ENCODE measurements around the gene HTRA1. TPM values are rescaled to one million over a fixed set of nuclear protein-coding genes. Genes with fewer than 3 reads are reported as not detected.

HTRA1 gene
- total and polyA plus RNA-seq, 2 of the 4 experiments (the other 2 are of a cell fraction) = 28.5 to 108 TPM

GRCh38 chr10:122507616-122508015, 46.3 kb downstream of the HTRA1 start:
- Histone ChIP-seq H3K18ac (ENCODE audit: low read depth, low read length) (no peak overlapping the region), H3K27ac (ENCODE audit: insufficient read depth, low read length) (no peak overlapping the region), H3K79me1 (ENCODE audit: low read depth in 1 of 2, low read length in 2 of 2) (no peaks in the 10 kb centered on the region; a peak in 1 of 4 replicates), H2BK120ac (ENCODE audit: low read depth, low read length) (no peak overlapping the region), H3K9me1 (ENCODE audit: insufficient read depth, low read length) (peaks cover 4% of the 10 kb centered on the region), H3K56ac (ENCODE audit: extremely low read depth, insufficient read depth, low read length) (no peak overlapping the region), H3K4me3 (ENCODE audit: insufficient read depth, low read depth, low read length) (no peak overlapping the region), H3K4ac (ENCODE audit: low read depth, low read length) (no peak overlapping the region), H3K23ac (ENCODE audit: low read depth, low read length) (no peak overlapping the region), H2AK9ac (replicated peaks; ENCODE audit: low read depth, low read length, poor library complexity) (no peak overlapping the region), H2AK5ac (ENCODE audit: low read depth, low read length) (no peak overlapping the region), H3K9ac (ENCODE audit: low read depth, low read length) (no peak overlapping the region), H3K4me2 (ENCODE audit: low read depth, low read length) (no peak overlapping the region), H2AFZ (replicated peaks; ENCODE audit: low read length, poor library complexity) (no peak overlapping the region), H3K9me3 (ENCODE audit: control insufficient read depth, insufficient read depth, low read length) (no peaks in the 10 kb centered on the region), H3K27me3 (ENCODE audit: control insufficient read depth, insufficient read depth, low read length) (no peaks in the 10 kb centered on the region), H3K4me1 (ENCODE audit: control insufficient read depth, insufficient read depth, low read length) (peaks cover 6% of the 10 kb centered on the region), H4K91ac (ENCODE audit: insufficient read depth, low read depth, low read length) (no peak overlapping the region), H4K5ac (ENCODE audit: low read depth, low read length) (no peak overlapping the region), H3K14ac (replicated peaks; ENCODE audit: low read depth, low read length) (no peak overlapping the region), H2BK20ac (ENCODE audit: low read depth, low read length) (no peak overlapping the region), H4K20me1 (ENCODE audit: insufficient read depth, low read length) (peaks cover 8% of the 10 kb centered on the region), H2BK15ac (ENCODE audit: low read depth, low read length) (no peak overlapping the region), H4K8ac (ENCODE audit: low read depth in 2 of 2, low read length in 2 of 2) (no peak overlapping the region), H3K36me3 (ENCODE audit: control insufficient read depth, insufficient read depth, low read length) (peaks cover 24% of the 10 kb centered on the region), H2BK5ac (ENCODE audit: low read depth, low read length, poor library complexity, severe bottlenecking) (no peak overlapping the region)
- TF ChIP-seq BHLHE40 (IDR thresholded peaks at IDR 0.05; ENCODE audit: low read depth, low read length) (no peak), FOS (IDR thresholded peaks at IDR 0.05; ENCODE audit: low read depth, low read length) (no peak)
- CTCF ChIA-PET = no interaction called here
- dilution Hi-C loops (cut with HindIII; ENCODE audit: low sequenced_read_pairs, unreplicated experiment) = no loop called here
- in situ Hi-C loops (cut with MboI; ENCODE audit: low sequenced_read_pairs) = no loop called here
- BruUV-seq (replicated peaks) = no TSS peak
- POLR2A ChIA-PET (ENCODE audit: unreplicated experiment) = no interaction called here
- intact Hi-C loops (cut with micrococcal nuclease) = no loop called here
- ATAC-seq (ENCODE audit: low read depth) (no peak), DNase-seq (no peak)
- 86% methylated on average over 1 of the region's 3 CpGs; no CpG with 5 or more reads in 1 of the 2 experiments for WGBS, 2 experiments (ENCODE audit: extremely low coverage in 2 of 2, insufficient read length in 1 of 2)

All from IMR-90 (cell line).